ENCODE results near the gene MYCBP2. TPM values are rescaled to one million over a fixed set of nuclear protein-coding genes. Genes with fewer than 3 reads are reported as not detected.

Gene MYCBP2
- total RNA-seq, 2 experiments from 2014 or later: 121 to 125 TPM

- no peak overlapping the region for H3K27ac ChIP-seq (ENCODE audit: low read depth, low read length, poor library complexity, severe bottlenecking)
- ChIA-PET CTCF (ENCODE audit: unreplicated experiment) (no interaction called here), POLR2A (interaction anchor here (1.4 kb wide), 1 partner anchor 8 kb away, joined by 5 read pairs; no protein-coding TSS in a partner anchor)
- H4K20me1 ChIP-seq (ENCODE audit: insufficient read depth, low read length): no peaks in the 10 kb centered on the region
- H3K4me2 ChIP-seq (ENCODE audit: low read length): no peak overlapping the region
- H3K4me3 ChIP-seq (ENCODE audit: low read depth, low read length, poor library complexity, severe bottlenecking): no peak overlapping the region
- no peaks in the 10 kb centered on the region for H3K9me3 ChIP-seq (ENCODE audit: low read length)
- BruUV-seq (replicated peaks): no TSS peak
- no peaks in the 10 kb centered on the region for H3K79me2 ChIP-seq (ENCODE audit: insufficient read depth, low read depth, low read length)
- H3K4me1 ChIP-seq (ENCODE audit: insufficient read depth, low read length, poor library complexity, severe bottlenecking): no peaks in the 10 kb centered on the region
- no peak for DNase-seq (ENCODE audit: low spot score)
- H3K9me2 ChIP-seq (ENCODE audit: insufficient read depth, low read length): no peaks in the 10 kb centered on the region
- intact Hi-C loops (cut with micrococcal nuclease; ENCODE audit: unreplicated experiment): no loop called here
- TF ChIP-seq EZH2phosphoT487 (IDR thresholded peaks at IDR 0.05; ENCODE audit: borderline replicate concordance, low read depth, low read length): no peak
- TF ChIP-seq, protein P1, sequence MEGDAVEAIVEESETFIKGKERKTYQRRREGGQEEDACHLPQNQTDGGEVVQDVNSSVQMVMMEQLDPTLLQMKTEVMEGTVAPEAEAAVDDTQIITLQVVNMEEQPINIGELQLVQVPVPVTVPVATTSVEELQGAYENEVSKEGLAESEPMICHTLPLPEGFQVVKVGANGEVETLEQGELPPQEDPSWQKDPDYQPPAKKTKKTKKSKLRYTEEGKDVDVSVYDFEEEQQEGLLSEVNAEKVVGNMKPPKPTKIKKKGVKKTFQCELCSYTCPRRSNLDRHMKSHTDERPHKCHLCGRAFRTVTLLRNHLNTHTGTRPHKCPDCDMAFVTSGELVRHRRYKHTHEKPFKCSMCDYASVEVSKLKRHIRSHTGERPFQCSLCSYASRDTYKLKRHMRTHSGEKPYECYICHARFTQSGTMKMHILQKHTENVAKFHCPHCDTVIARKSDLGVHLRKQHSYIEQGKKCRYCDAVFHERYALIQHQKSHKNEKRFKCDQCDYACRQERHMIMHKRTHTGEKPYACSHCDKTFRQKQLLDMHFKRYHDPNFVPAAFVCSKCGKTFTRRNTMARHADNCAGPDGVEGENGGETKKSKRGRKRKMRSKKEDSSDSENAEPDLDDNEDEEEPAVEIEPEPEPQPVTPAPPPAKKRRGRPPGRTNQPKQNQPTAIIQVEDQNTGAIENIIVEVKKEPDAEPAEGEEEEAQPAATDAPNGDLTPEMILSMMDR (conservative IDR thresholded peaks at IDR 0.05; ENCODE audit: low read length): no peak
- peaks cover 76% of the 10 kb centered on the region for H3K36me3 ChIP-seq (ENCODE audit: insufficient read depth, low read length)
- no peak overlapping the region for H2AFZ ChIP-seq (ENCODE audit: low read length)
These were observed 202.5 kb downstream of the MYCBP2 start for GRCh38 chr13:77124423-77124822.

DNA sequence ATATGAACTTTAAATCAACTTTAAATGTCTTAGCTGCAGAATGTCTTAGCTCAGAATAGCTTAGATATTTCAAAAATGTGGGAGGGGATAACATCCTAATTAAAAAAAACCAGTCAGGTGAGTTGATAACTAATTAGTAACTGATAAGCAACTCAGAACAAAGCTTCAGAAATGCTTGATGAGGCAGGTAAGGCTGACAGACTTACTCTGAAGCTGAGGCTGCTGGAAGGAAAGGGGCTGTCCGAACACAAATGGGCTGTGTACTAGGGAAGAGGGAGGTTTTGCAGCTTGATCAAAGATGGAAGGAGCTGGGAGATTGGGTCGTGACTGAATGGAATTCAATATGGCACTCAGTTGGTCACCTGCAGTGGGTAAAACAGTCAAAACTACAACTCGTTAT is 208.8 kb downstream of the MYCBP2 start:
- Histone ChIP-seq H3K36me3 (ENCODE audit: insufficient read depth, low read length) (peaks cover 67% of the 10 kb centered on the region), H3K79me2 (ENCODE audit: insufficient read depth, low read depth, low read length) (no peaks in the 10 kb centered on the region), H3K9me2 (ENCODE audit: insufficient read depth, low read length) (no peaks in the 10 kb centered on the region), H4K20me1 (ENCODE audit: insufficient read depth, low read length) (no peaks in the 10 kb centered on the region), H3K9me3 (ENCODE audit: low read length) (no peaks in the 10 kb centered on the region), H3K4me1 (ENCODE audit: insufficient read depth, low read length, poor library complexity, severe bottlenecking) (no peaks in the 10 kb centered on the region), H3K4me3 (ENCODE audit: low read depth, low read length, poor library complexity, severe bottlenecking) (no peak overlapping the region), H3K27ac (ENCODE audit: low read depth, low read length, poor library complexity, severe bottlenecking) (no peak overlapping the region), H3K4me2 (ENCODE audit: low read length) (no peak overlapping the region), H2AFZ (ENCODE audit: low read length) (no peak overlapping the region)
- CTCF ChIA-PET (ENCODE audit: unreplicated experiment): no interaction called here
- no peak for DNase-seq (ENCODE audit: low spot score)
- TF ChIP-seq, protein P1 (conservative IDR thresholded peaks at IDR 0.05; ENCODE audit: low read length): no peak
- no peak for TF ChIP-seq EZH2phosphoT487 (IDR thresholded peaks at IDR 0.05; ENCODE audit: borderline replicate concordance, low read depth, low read length)
- POLR2A ChIA-PET: interaction anchor here (0.6 to 5.4 kb wide), 6 partner anchors 11 to 126 kb away, joined by 3 to 32 read pairs (median 5); no protein-coding TSS in a partner anchor
- intact Hi-C loops (cut with micrococcal nuclease; ENCODE audit: unreplicated experiment): no loop called here
- no TSS peak for BruUV-seq (replicated peaks)

DNA sequence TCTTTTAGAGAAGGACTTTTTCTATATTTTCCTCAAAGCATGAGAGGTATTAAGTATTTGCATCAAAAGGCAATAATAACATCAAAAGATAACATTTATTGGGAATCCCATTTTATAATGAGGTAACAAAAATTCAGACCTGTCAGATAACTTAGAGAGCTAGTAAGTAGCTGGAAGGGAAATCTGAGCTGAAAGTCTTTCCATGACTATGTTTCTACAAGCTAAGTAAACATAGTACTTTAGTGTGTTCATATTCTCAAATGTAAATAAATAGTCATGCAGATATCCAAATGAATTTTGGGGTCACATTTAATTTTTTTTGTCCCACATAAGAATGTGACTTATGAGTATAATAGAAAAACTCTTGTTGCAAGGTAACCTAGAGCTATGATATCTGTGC is 212.6 kb downstream of the MYCBP2 start:
- Histone ChIP-seq H3K4me1 (ENCODE audit: insufficient read depth, low read length, poor library complexity, severe bottlenecking) (no peaks in the 10 kb centered on the region), H3K79me2 (ENCODE audit: insufficient read depth, low read depth, low read length) (no peaks in the 10 kb centered on the region), H3K9me3 (ENCODE audit: low read length) (peaks cover 8% of the 10 kb centered on the region; the same call in 1 of the 2 replicates), H3K9me2 (ENCODE audit: insufficient read depth, low read length) (no peaks in the 10 kb centered on the region), H3K4me3 (ENCODE audit: low read depth, low read length, poor library complexity, severe bottlenecking) (no peak overlapping the region), H4K20me1 (ENCODE audit: insufficient read depth, low read length) (no peaks in the 10 kb centered on the region), H3K36me3 (ENCODE audit: insufficient read depth, low read length) (peaks cover 62% of the 10 kb centered on the region), H3K27ac (ENCODE audit: low read depth, low read length, poor library complexity, severe bottlenecking) (no peak overlapping the region), H3K4me2 (ENCODE audit: low read length) (no peak overlapping the region), H2AFZ (ENCODE audit: low read length) (no peak overlapping the region)
- ChIA-PET POLR2A (interaction anchor here (0.8 to 1.6 kb wide), 4 partner anchors 18 to 430 kb away, joined by 3 to 4 read pairs (median 4); no protein-coding TSS in a partner anchor), CTCF (ENCODE audit: unreplicated experiment) (no interaction called here)
- BruUV-seq (replicated peaks): no TSS peak
- intact Hi-C loops (cut with micrococcal nuclease; ENCODE audit: unreplicated experiment): no loop called here
- DNase-seq (ENCODE audit: low spot score): no peak
- TF ChIP-seq EZH2phosphoT487 (IDR thresholded peaks at IDR 0.05; ENCODE audit: borderline replicate concordance, low read depth, low read length): no peak
- TF ChIP-seq, protein P1 (conservative IDR thresholded peaks at IDR 0.05; ENCODE audit: low read length): no peak

Data from OCI-LY7 (cell line).